ENCODE results near the gene SLC46A1.

Gene SLC46A1

DNA sequence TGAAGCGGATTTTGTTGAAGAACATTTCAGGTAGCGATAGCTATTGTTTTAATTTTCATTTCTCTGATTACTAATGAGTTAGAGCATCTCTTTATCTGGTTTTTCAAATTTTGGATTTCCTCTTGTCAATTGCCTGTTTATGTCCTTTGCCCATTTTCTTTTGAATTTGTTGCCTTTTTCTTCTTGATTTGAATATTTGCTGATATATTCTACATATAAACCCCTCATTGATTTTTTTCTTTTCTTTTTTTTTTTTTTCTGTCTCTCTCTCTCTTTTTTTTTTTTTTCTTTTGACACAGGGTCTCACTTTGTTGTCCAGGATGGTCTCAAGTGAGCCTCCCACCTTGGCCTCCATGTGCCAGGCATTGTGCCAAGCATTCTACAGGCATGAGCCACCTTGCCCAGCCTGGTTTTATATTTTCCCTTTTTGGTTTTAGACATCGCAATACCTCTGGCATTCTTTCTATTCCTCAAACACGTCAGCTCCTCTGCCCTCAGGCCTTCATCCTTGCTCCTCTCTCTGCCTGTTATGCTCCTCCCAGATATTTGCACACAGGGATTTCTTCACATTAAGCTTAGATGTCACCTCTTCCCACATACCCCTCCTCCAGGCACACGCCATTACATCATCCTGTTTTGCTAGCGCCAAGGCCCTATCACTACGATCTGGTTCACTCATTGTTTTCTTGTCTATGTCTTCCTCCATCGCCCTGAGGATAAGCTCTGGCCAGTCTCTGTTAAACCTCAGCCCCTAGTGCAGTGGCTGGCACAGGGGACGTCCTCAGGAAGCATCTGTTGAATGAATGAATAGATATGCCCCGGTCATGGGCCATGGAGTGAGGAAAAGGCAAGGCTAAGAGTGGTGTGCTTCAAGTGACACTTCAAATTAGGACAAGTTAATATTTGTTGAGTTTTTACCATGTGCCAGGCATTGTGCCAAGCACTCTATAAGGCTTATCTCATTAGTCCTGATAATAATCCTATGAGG is 25.9 kb downstream of the SLC46A1 start:
- Histone ChIP-seq H3K4me2 (ENCODE audit: low read depth, low read length, poor library complexity, severe bottlenecking) (no peak overlapping the region), H3K9me2 (replicated peaks; ENCODE audit: low read depth, low read length) (no peaks in the 10 kb centered on the region), H3K79me2 (ENCODE audit: insufficient read depth, low read length) (no peaks in the 10 kb centered on the region), H3K27me3 (ENCODE audit: insufficient read depth, low read length, poor library complexity, severe bottlenecking) (no peaks in the 10 kb centered on the region), H3K36me3 (ENCODE audit: insufficient read depth, low read length) (no peaks in the 10 kb centered on the region), H3K4me1 (ENCODE audit: insufficient read depth, low read length, poor library complexity, severe bottlenecking) (peaks cover 3% of the 10 kb centered on the region), H3K9ac (ENCODE audit: low read depth, low read length, poor library complexity, severe bottlenecking) (no peak overlapping the region), H3K4me3 (ENCODE audit: low read length, poor library complexity, severe bottlenecking) (no peak overlapping the region), H3K9me3 (ENCODE audit: insufficient read depth, low read depth, low read length) (no peaks in the 10 kb centered on the region), H4K20me1 (ENCODE audit: insufficient read depth, low read length, poor library complexity, severe bottlenecking) (no peaks in the 10 kb centered on the region), H3F3A (ENCODE audit: low read depth) (no peaks in the 10 kb centered on the region), H2AFZ (ENCODE audit: low read length) (no peak overlapping the region)
- TF ChIP-seq EZH2phosphoT487 (IDR thresholded peaks at IDR 0.05; ENCODE audit: borderline replicate concordance) (no peak), CTCF (conservative IDR thresholded peaks at IDR 0.05; ENCODE audit: low read length) (no peak)

DNA sequence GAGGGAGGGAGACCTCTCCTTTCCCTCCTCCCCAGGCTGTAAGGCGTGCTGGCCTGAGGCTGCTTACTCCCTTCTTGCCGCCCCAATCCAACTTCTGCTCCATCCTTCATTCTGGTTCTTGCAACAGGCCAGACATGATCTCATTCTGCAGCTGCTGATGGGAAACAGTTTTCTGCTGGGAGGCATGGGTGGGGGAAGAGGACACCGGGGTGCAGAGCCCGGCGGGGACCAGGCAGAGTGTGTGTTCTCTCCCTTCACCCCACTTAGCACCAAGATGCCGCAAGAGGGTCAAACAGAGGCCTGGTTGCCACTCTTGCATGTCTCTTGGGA is 33.1 kb downstream of the SLC46A1 start:
- Histone ChIP-seq H3K4me2 (ENCODE audit: low read depth, low read length, poor library complexity, severe bottlenecking) (no peak overlapping the region), H3K9me2 (replicated peaks; ENCODE audit: low read depth, low read length) (no peaks in the 10 kb centered on the region), H3K9ac (ENCODE audit: low read depth, low read length, poor library complexity, severe bottlenecking) (no peak overlapping the region), H3F3A (ENCODE audit: low read depth) (0 out of 2 replicates have a peak, but pooled peaks cover 2% of the 10 kb centered on the region), H3K4me3 (ENCODE audit: low read length, poor library complexity, severe bottlenecking) (no peak overlapping the region), H3K4me1 (ENCODE audit: insufficient read depth, low read length, poor library complexity, severe bottlenecking) (no peaks in the 10 kb centered on the region), H3K79me2 (ENCODE audit: insufficient read depth, low read length) (no peaks in the 10 kb centered on the region), H3K27me3 (ENCODE audit: insufficient read depth, low read length, poor library complexity, severe bottlenecking) (no peaks in the 10 kb centered on the region), H4K20me1 (ENCODE audit: insufficient read depth, low read length, poor library complexity, severe bottlenecking) (no peaks in the 10 kb centered on the region), H3K36me3 (ENCODE audit: insufficient read depth, low read length) (no peaks in the 10 kb centered on the region), H3K9me3 (ENCODE audit: insufficient read depth, low read depth, low read length) (no peaks in the 10 kb centered on the region), H2AFZ (ENCODE audit: low read length) (no peak overlapping the region)
- no peak for TF ChIP-seq CTCF (conservative IDR thresholded peaks at IDR 0.05; ENCODE audit: low read length)
- no peak for TF ChIP-seq EZH2phosphoT487 (IDR thresholded peaks at IDR 0.05; ENCODE audit: borderline replicate concordance)

- no peaks in the 10 kb centered on the region for H3K27me3 ChIP-seq (ENCODE audit: insufficient read depth, low read length, poor library complexity, severe bottlenecking)
- no peak overlapping the region for H3K4me2 ChIP-seq (ENCODE audit: low read depth, low read length, poor library complexity, severe bottlenecking)
- no peaks in the 10 kb centered on the region for H3K79me2 ChIP-seq (ENCODE audit: insufficient read depth, low read length)
- H3K36me3 ChIP-seq (ENCODE audit: insufficient read depth, low read length): no peaks in the 10 kb centered on the region
- 0 out of 2 replicates have a peak, but pooled peaks cover 2% of the 10 kb centered on the region for H3F3A ChIP-seq (ENCODE audit: low read depth)
- no peaks in the 10 kb centered on the region for H3K9me3 ChIP-seq (ENCODE audit: insufficient read depth, low read depth, low read length)
- TF ChIP-seq EZH2phosphoT487 (IDR thresholded peaks at IDR 0.05; ENCODE audit: borderline replicate concordance): no peak
- TF ChIP-seq CTCF (conservative IDR thresholded peaks at IDR 0.05; ENCODE audit: low read length): no peak
- H3K9ac ChIP-seq (ENCODE audit: low read depth, low read length, poor library complexity, severe bottlenecking): no peak overlapping the region
- H2AFZ ChIP-seq (ENCODE audit: low read length): no peak overlapping the region
- H4K20me1 ChIP-seq (ENCODE audit: insufficient read depth, low read length, poor library complexity, severe bottlenecking): no peaks in the 10 kb centered on the region
- no peak overlapping the region for H3K4me3 ChIP-seq (ENCODE audit: low read length, poor library complexity, severe bottlenecking)
- H3K4me1 ChIP-seq (ENCODE audit: insufficient read depth, low read length, poor library complexity, severe bottlenecking): no peaks in the 10 kb centered on the region
- no peaks in the 10 kb centered on the region for H3K9me2 ChIP-seq (replicated peaks; ENCODE audit: low read depth, low read length)
Measured at GRCh38 chr17:28372203-28372944, 33.6 kb downstream of the SLC46A1 start.
